T-helper 2 cell treated with Interferon-gamma antibody and Interleukin-4, amounts not matched to agents 100 ng/mL and 5 ng/mL, for 36 hours (primary cell): ENCODE results near the gene METTL2B. TPM values are rescaled to one million over a fixed set of nuclear protein-coding genes. Genes with fewer than 3 reads are reported as not detected.
"Not testable (repeated sequence)": the region's sequence is repeated elsewhere in the genome, so short reads cannot be mapped to it uniquely, and the experiment has no call there.

Source experiments
- intact Hi-C: fragments of 100-400 bp; cut with micrococcal nuclease; formaldehyde crosslinking; loops from one replicate; pipeline ENCODE4 v1.15.1; 2023
- total RNA-seq: library from RNA; stranded (reverse); gene quantifications from 2 replicates; pipeline ENCODE4 v1.2.3, GENCODE V29; 2022

The METTL2B gene
- total RNA-seq, 1 donor from 2014 or later: 39.9 TPM

- intact Hi-C loops: not testable (repeated sequence)
Observed at GRCh38 chr7:128523226-128523931, 46.8 kb downstream of the METTL2B start.

GRCh38 chr7:128523932-128524524 lies 47.5 kb downstream of the METTL2B start:
- intact Hi-C loops: not testable (repeated sequence)

DNA sequence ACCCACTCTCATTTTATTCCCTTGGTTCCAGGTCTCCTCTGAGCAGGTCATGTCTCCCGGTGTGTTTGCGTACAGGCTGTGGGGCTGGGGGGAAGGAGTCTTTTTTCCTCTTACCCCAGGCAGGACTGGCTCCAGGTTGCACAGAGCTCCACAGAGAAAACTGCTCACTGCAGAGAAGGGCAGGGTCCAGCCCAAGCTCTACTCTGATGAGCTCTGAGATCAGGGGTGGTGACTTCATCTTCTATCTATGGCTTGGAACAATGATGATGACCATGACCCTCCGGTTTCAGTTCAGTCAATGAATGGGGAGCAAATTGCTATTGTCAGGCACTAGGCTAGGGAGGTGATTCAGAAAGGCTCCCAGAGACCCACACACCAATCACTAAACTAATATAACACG lies 49.0 kb downstream of the METTL2B start:
- intact Hi-C loops: not testable (repeated sequence)

DNA sequence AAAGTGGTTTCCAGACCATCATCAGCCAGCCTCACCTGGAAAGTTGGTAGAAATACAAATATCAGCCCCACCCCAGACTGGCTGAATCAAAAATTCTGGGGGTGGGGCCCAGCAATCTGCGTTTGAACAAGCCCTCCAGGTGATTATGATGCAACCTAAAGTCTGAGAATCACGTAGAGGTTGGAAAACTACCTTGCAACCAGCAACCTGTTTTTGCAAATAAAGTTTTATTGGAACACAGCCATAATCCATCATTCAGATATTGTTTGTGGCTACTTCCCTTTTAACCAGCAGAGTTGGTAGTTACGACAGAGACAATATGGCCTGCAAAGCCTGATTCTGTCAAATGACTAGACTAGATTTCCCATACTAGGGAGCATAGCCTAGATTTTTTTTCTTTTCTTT lies 49.5 kb downstream of the METTL2B start:
- intact Hi-C loops: not testable (repeated sequence)

DNA sequence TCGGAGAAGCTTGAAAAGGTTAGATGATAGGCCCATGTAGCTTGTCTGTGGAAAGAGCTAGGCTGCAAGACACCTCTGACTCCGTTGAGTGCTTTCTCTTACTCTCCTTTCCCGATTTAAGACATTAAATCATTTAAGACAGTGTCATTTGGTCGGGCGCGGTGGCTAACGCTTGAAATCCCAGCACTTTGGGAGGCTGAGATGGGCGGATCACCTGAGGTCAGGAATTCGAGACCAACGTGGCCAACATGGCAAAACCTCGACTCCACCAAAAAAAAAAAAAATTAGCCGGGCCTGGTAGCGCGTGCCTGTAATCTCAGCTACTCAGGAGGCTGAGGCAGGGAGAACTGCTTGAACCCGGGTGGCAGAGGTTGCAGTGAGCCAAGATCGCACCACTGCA lies 52.6 kb downstream of the METTL2B start:
- intact Hi-C loops: not testable (repeated sequence)

DNA sequence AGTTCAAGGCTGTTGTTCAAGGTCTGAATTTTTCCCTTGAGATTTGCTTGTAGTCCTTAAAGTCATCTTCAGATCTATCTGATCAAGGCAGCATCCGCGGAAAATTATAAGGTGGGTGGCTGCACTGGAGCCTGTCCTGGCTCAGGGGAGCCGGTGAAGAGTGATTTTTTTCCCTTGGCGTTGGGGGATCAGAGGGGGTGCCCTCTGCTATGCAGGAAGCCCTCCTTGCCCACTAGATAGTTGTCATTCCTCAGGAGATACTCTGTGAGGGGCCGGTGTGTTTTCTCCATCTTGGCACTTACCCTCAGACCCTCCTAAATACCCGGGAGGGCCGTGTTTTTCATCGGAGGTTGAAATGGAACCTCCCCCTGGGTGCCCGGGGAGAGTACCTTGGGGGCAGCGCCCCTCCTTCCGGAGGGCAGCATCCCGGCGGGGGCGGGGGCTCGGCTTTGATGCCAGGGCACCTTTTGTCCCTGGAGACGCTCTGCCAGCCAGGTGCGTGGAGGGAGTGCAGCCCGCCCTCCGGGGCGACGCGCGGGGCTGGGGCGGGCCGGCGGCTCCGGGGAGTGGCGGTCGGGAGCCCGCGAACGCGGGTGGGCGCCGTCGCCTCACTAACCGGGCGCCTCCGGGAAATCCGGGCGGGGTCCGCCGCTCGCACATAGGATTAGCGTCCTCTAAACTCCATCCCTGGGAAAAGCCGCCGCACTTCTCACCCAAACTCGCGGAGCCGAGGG lies 53.7 kb downstream of the METTL2B start:
- intact Hi-C loops: not testable (repeated sequence)

DNA sequence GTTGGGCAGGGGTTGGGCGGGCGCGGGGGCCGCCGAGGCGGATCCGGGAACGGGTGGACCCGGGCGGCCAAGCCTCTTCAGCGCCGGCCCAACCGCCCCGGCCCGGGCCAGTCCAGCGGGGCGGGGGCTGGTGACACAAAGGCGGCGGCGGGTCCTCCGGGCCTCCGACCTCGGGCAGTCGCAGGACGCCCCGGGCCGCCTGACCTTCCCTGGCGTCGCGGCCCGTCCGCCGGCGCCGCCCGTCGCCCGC lies 54.2 kb downstream of the METTL2B start:
- intact Hi-C loops: loop anchor here (1.0 kb wide), 1 partner anchor 75 kb away; the partner anchor contains the start of gene HILPDA

GRCh38 chr7:128531105-128531954 lies 54.8 kb downstream of the METTL2B start:
- intact Hi-C loops: loop anchor here (1.0 kb wide), 1 partner anchor 76 kb away; the partner anchor contains the start of gene HILPDA

GRCh38 chr7:128531955-128532478 lies 55.5 kb downstream of the METTL2B start:
- intact Hi-C loops: loop anchor here (1.0 to 2.0 kb wide), 2 partner anchors 55 to 77 kb away; partner anchors contain the start of genes HILPDA and METTL2B

GRCh38 chr7:128532956-128533355 lies 56.4 kb downstream of the METTL2B start:
- intact Hi-C loops: loop anchor here (2.0 kb wide), 1 partner anchor 56 kb away; the partner anchor contains the start of gene METTL2B

GRCh38 chr7:128537410-128537809 lies 60.9 kb downstream of the METTL2B start:
- intact Hi-C loops: not testable (repeated sequence)

GRCh38 chr7:128542530-128542929 lies 66.0 kb downstream of the METTL2B start:
- intact Hi-C loops: not testable (repeated sequence)

DNA sequence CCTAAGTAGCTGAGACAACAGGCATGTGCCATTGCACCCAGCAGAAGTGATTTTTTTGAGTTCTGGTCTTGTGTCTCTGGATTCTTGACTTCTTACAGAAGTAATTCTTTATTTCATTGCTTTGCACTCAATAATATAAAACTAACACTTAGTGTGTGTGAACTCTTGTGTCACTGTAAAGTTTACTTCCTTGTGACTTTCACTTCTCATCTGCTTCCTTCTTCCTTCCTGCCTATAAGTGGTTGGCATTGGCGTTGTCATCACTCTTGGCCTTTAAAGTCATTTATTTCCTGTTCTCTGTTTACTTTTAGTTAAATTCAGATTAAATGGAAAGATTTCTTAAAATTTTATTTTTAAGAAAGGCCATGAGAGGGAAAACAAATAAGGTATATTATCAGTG lies 66.8 kb downstream of the METTL2B start:
- intact Hi-C loops: not testable (repeated sequence)

DNA sequence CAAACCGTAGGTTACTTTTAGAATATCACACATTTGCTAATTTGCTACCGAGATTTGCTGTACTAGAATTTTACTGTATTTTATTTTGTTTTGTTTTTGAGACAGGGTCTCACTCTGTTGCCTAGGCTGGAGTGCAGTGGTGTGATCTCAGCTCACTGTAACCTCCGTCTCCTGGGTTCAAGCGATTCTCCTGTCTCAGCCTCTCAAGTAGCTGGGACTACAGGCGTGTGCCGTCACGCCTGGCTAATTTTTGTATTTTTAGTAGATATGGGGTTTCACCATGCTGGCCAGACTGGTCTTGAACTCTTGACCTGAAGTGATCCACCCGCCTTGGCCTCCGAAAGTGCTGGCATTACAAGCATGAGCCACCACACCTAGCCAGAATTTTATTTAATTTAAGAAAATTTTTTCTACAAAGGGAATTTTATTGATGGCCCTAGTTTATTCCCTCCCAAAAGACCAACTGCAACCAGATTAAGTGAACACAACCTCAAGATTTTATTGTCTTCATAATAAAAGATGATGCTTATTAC lies 69.8 kb downstream of the METTL2B start:
- intact Hi-C loops: not testable (repeated sequence)

DNA sequence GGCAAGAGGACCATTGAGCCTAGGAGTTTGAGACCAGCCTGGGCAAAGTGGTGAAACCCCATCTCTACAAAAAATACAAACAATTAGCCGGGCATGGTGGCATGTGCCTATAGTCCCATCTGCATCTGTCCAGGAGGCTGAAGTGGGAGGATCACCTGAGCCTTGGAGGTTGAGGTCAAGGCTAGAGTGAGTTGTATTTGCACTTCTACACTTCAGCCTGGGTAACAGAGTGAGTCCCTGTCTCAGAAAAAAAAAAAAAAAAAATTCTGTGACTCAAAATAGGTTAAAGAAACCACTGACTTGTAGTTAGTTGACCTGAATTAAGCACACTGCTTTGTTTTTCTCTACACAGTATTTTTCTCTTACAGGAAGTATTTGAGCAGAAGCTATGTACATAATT lies 74.4 kb downstream of the METTL2B start:
- intact Hi-C loops: no loop called here

- intact Hi-C loops: not testable (repeated sequence)
Observed at GRCh38 chr7:128554394-128554793, 77.8 kb downstream of the METTL2B start.

Other genes starting within 250 kb of the METTL2B start
- gene LEP, start 235.5 kb upstream of the METTL2B start, total RNA-seq: not detected in 2 replicates
- 45.7 and 45.9 TPM in 2 replicates for gene RBM28, start 132.8 kb upstream of the METTL2B start, total RNA-seq
- gene PRRT4, start 115.1 kb upstream of the METTL2B start, total RNA-seq: 0.07 and 0.18 TPM in 2 replicates
- 92.4 and 97.2 TPM in 2 replicates for gene IMPDH1, start 66.8 kb upstream of the METTL2B start, total RNA-seq
- gene HILPDA, start 20.9 kb upstream of the METTL2B start, total RNA-seq: 17.1 and 17.8 TPM in 2 replicates
- 0.68 and 0.95 TPM in 2 replicates for gene GARIN1A, start 195.5 kb downstream of the METTL2B start, total RNA-seq